ENCODE results near the gene RNPEPL1. TPM values are rescaled to one million over a fixed set of nuclear protein-coding genes. Genes with fewer than 3 reads are reported as not detected.

Gene RNPEPL1
- total RNA-seq, 4 donors from 2014 or later, result 76.1 to 99.9 (median 78.6) TPM

DNA sequence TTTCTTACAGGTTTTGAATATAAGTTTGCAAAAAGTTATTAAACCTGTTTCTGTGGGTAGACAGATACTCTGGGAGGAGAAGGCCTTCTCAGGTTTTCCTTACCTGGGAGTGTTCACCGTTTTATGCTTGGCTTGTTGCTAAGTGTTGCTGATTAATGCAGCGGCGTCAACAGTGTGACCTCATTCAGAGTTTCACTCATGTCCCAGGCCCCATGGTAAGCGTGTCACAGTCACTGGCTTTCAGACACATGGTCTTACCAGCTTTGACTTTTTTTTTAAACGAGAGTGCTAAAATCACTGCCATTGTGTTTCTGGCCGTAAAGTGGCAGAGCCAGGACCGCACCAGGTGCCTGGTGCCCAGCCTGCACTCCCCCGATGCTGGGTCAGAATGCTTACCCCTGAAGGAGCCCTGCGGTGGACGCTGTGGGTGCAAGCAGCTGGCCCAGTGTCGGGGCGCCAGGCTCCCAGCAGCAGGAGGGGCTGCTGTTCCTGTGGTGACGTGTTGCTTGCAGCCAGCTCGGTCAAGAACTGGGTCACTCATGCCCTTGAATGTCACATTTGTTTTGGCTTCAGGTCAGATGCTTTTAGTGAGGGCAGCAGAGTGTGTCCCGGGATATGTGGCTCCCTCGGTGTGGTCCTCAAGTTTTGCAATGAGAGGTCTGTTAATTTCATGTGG, 21.7 kb downstream of the RNPEPL1 start:
- DNase-seq (ENCODE audit: low spot score in 2 of 2), result no peak
- TF ChIP-seq, protein P1, sequence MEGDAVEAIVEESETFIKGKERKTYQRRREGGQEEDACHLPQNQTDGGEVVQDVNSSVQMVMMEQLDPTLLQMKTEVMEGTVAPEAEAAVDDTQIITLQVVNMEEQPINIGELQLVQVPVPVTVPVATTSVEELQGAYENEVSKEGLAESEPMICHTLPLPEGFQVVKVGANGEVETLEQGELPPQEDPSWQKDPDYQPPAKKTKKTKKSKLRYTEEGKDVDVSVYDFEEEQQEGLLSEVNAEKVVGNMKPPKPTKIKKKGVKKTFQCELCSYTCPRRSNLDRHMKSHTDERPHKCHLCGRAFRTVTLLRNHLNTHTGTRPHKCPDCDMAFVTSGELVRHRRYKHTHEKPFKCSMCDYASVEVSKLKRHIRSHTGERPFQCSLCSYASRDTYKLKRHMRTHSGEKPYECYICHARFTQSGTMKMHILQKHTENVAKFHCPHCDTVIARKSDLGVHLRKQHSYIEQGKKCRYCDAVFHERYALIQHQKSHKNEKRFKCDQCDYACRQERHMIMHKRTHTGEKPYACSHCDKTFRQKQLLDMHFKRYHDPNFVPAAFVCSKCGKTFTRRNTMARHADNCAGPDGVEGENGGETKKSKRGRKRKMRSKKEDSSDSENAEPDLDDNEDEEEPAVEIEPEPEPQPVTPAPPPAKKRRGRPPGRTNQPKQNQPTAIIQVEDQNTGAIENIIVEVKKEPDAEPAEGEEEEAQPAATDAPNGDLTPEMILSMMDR (IDR thresholded peaks at IDR 0.05), result no peak
- TF ChIP-seq POLR2A (IDR thresholded peaks at IDR 0.05), result no peak
- H3K4me3 ChIP-seq (ENCODE audit: low read depth, poor library complexity, severe bottlenecking), result no peak overlapping the region
- intact Hi-C loops (cut with DNase I; ENCODE audit: low total_unique reads), result no loop called here
- WGBS, 2 donors, result 83 to 95% methylated on average over 14 to 16 of the region's 16 CpGs

DNA sequence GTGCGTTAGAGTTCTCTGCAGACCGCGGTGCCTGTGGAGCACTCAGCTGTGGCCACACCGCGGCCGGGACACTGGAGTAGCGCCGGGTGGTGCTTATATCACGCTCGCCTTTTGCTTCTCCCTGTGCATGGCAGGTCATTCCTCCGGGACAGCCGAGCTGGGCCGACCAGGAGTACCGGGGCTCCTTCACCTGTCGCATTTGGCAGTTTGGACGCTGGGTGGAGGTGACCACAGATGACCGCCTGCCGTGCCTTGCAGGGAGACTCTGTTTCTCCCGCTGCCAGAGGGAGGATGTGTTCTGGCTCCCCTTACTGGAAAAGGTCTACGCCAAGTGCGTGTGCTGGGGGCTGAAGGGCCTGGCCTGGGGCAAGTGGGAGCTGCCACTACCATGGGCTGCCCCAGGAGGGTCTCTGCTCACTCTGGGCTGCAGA, 22.4 kb downstream of the RNPEPL1 start:
- 94 to 98% methylated on average over 7 to 21 of the region's 21 CpGs for WGBS, 2 donors
- no peak for DNase-seq (ENCODE audit: low spot score in 2 of 2)
- TF ChIP-seq POLR2A (IDR thresholded peaks at IDR 0.05), result no peak
- TF ChIP-seq, protein P1 (IDR thresholded peaks at IDR 0.05), result no peak
- no peak overlapping the region for H3K4me3 ChIP-seq (ENCODE audit: low read depth, poor library complexity, severe bottlenecking)
- intact Hi-C loops (cut with DNase I; ENCODE audit: low total_unique reads), result no loop called here

DNA sequence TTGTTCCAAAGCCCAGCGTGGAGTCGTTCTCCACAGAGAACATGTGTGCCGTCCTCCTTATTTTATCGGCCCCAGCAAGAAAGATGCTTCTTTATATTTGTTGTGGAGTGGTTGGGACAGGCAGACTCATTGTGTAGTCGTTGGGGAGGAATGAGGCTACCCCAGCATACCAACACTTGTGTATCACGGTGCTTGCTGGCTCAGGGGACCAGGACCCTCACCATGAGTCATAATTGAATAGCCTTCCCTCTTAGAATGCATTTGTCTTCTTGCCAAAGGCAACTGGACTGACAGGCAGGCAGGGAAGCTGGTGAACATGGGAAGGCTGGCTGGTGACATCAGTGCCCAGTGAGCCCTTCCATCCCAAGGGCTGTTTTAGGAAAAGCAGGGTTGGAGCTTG, 22.9 kb downstream of the RNPEPL1 start:
- no peak for DNase-seq (ENCODE audit: low spot score in 2 of 2)
- no peak overlapping the region for H3K4me3 ChIP-seq (ENCODE audit: low read depth, poor library complexity, severe bottlenecking)
- TF ChIP-seq POLR2A (IDR thresholded peaks at IDR 0.05), result no peak
- TF ChIP-seq, protein P1 (IDR thresholded peaks at IDR 0.05), result no peak
- intact Hi-C loops (cut with DNase I; ENCODE audit: low total_unique reads), result no loop called here
- 85 to 90% methylated on average over 6 of the region's 6 CpGs for WGBS, 2 donors

DNA sequence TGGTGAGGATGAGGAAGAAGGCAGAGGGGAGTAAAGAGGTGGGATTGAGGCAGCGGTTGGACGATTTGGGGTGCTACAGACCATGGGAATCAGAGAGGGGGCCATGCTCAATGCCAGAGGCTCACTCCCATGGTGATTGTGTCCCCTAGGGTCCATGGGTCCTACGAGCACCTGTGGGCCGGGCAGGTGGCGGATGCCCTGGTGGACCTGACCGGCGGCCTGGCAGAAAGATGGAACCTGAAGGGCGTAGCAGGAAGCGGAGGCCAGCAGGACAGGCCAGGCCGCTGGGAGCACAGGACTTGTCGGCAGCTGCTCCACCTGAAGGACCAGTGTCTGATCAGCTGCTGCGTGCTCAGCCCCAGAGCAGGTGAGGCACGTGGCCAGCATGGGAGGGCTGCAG, 23.5 kb downstream of the RNPEPL1 start:
- no peak for TF ChIP-seq POLR2A (IDR thresholded peaks at IDR 0.05)
- TF ChIP-seq, protein P1 (IDR thresholded peaks at IDR 0.05), result no peak
- 96 to 98% methylated on average over 13 of the region's 13 CpGs for WGBS, 2 donors
- no peak for DNase-seq (ENCODE audit: low spot score in 2 of 2)
- intact Hi-C loops (cut with DNase I; ENCODE audit: low total_unique reads), result no loop called here
- H3K4me3 ChIP-seq (ENCODE audit: low read depth, poor library complexity, severe bottlenecking), result no peak overlapping the region

DNA sequence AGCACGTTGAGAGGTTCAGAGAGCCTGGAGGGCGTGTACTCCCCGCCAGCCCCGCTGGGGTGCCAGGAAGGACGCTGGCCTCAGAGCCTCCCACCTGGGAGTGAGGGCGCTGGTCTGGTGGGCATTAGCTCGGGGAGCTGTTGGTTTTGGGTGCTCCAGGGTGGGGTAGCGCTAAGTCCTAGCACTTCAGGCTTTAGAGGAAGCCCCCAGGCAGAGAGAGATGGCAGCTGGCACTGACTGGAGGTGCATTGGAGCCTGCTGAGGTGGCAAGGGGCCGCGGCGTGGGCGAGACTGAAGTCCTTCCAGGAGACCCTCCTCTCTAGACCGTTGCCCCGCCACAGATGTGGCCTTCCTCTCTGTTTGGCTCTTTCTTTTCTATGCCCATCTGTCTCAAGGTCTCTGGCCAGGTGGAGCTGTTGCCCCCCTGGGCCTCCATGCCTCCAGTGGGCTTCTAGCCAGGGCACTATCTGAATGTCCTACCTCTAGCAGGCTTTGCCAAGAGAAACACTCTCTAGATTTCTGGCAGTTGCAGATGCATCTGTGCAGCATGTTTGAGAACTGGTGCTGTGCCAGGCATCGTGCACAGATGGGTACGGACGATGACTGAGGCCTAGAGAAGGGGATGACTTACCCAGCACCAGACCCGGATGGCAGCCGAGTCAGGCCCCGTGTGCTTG, 24.9 kb downstream of the RNPEPL1 start:
- no peak for TF ChIP-seq POLR2A (IDR thresholded peaks at IDR 0.05)
- TF ChIP-seq, protein P1 (IDR thresholded peaks at IDR 0.05), result no peak
- 79 to 88% methylated on average over 18 to 20 of the region's 20 CpGs for WGBS, 2 donors
- DNase-seq (ENCODE audit: low spot score in 2 of 2), result peak in 1 of 2 donors; percentile 72
- no peak overlapping the region for H3K4me3 ChIP-seq (ENCODE audit: low read depth, poor library complexity, severe bottlenecking)
- intact Hi-C loops (cut with DNase I; ENCODE audit: low total_unique reads), result no loop called here

Data from lower leg skin (tissue), 4 donors.